Measurements from ENCODE around the gene CSF2RB. TPM values are rescaled to one million over a fixed set of nuclear protein-coding genes. Genes with fewer than 3 reads are reported as not detected.

CSF2RB gene
- total RNA-seq, 1 donor from 2014 or later, result 0.56 TPM

- Mint-ChIP-seq H3K27me3 (ENCODE audit: low read depth) (peaks cover 13% of the 10 kb centered on the region), H3K4me3 (no peak overlapping the region), H3K9me3 (no peaks in the 10 kb centered on the region), H3K27ac (peak overlapping the region; percentile 6), H3K36me3 (no peaks in the 10 kb centered on the region), H3K4me1 (peaks cover 22% of the 10 kb centered on the region)
- no peak for DNase-seq (ENCODE audit: low spot score in 2 of 2, unreplicated experiment in 2 of 2)
- TF ChIP-seq CTCF (IDR thresholded peaks at IDR 0.05; ENCODE audit: unreplicated experiment), result no peak
Measured at GRCh38 chr22:36976606-36977005, 63.2 kb downstream of the CSF2RB start.

- DNase-seq (ENCODE audit: low spot score in 2 of 2, unreplicated experiment in 2 of 2), result peak in 1 of 2 experiments; percentile 55
- TF ChIP-seq CTCF (IDR thresholded peaks at IDR 0.05; ENCODE audit: unreplicated experiment), result no peak
- peak overlapping the region; percentile 69 for H3K4me3 Mint-ChIP-seq
- H3K27me3 Mint-ChIP-seq (ENCODE audit: low read depth), result peaks cover 17% of the 10 kb centered on the region
- H3K4me1 Mint-ChIP-seq, result peaks cover 14% of the 10 kb centered on the region
- H3K9me3 Mint-ChIP-seq, result no peaks in the 10 kb centered on the region
- peak overlapping the region; percentile 64 for H3K27ac Mint-ChIP-seq
- no peaks in the 10 kb centered on the region for H3K36me3 Mint-ChIP-seq
Measured at GRCh38 chr22:36977401-36977861, 64.0 kb downstream of the CSF2RB start.

- peak overlapping the region; percentile 48 for H3K27ac Mint-ChIP-seq
- H3K4me1 Mint-ChIP-seq, result peaks cover 14% of the 10 kb centered on the region
- no peaks in the 10 kb centered on the region for H3K36me3 Mint-ChIP-seq
- no peaks in the 10 kb centered on the region for H3K9me3 Mint-ChIP-seq
- H3K4me3 Mint-ChIP-seq, result peak overlapping the region; percentile 69
- peak; percentile 89 for TF ChIP-seq CTCF (IDR thresholded peaks at IDR 0.05; ENCODE audit: unreplicated experiment)
- H3K27me3 Mint-ChIP-seq (ENCODE audit: low read depth), result peaks cover 22% of the 10 kb centered on the region
- DNase-seq (ENCODE audit: low spot score in 2 of 2, unreplicated experiment in 2 of 2), result peak; percentile 86 to 92
Measured at GRCh38 chr22:36977947-36978660, 64.7 kb downstream of the CSF2RB start.

- H3K36me3 Mint-ChIP-seq, result no peaks in the 10 kb centered on the region
- TF ChIP-seq CTCF (IDR thresholded peaks at IDR 0.05; ENCODE audit: unreplicated experiment), result no peak
- peaks cover 14% of the 10 kb centered on the region for H3K4me1 Mint-ChIP-seq
- H3K9me3 Mint-ChIP-seq, result no peaks in the 10 kb centered on the region
- H3K27ac Mint-ChIP-seq, result no peak overlapping the region
- H3K4me3 Mint-ChIP-seq, result no peak overlapping the region
- peaks cover 29% of the 10 kb centered on the region for H3K27me3 Mint-ChIP-seq (ENCODE audit: low read depth)
- DNase-seq (ENCODE audit: low spot score in 2 of 2, unreplicated experiment in 2 of 2), result no peak
Measured at GRCh38 chr22:36979016-36979910, 65.8 kb downstream of the CSF2RB start.

- no peak overlapping the region for H3K27ac Mint-ChIP-seq
- no peak for DNase-seq (ENCODE audit: low spot score in 2 of 2, unreplicated experiment in 2 of 2)
- peaks cover 28% of the 10 kb centered on the region for H3K27me3 Mint-ChIP-seq (ENCODE audit: low read depth)
- peaks cover 10% of the 10 kb centered on the region for H3K9me3 Mint-ChIP-seq
- H3K4me1 Mint-ChIP-seq, result peaks cover 9% of the 10 kb centered on the region
- no peak overlapping the region for H3K4me3 Mint-ChIP-seq
- no peak for TF ChIP-seq CTCF (IDR thresholded peaks at IDR 0.05; ENCODE audit: unreplicated experiment)
- no peaks in the 10 kb centered on the region for H3K36me3 Mint-ChIP-seq
Measured at GRCh38 chr22:36981247-36981775, 67.9 kb downstream of the CSF2RB start.
